Stimulated activated naive B cell treated with anti-CD40 and anti-IgM and Interleukin-4, amounts not matched to agents 10 μg/mL and 1 μg/mL and 100 μg/mL, for 72 hours (primary cell): ENCODE results near the gene ZNF236.
"Not testable (repeated sequence)": the region's sequence is repeated elsewhere in the genome, so short reads cannot be mapped to it uniquely, and the experiment has no call there.

Experiments
- ATAC-seq, 2 donors: fragments of 150-1000 bp; cut with Tn5 transposase; replicated peaks; 2 replicates each; pipeline ENCODE4 v1.10.0; 2021; ENCODE audit warnings: moderate library complexity in 1 of 2
- DNase-seq: peaks from one replicate; pipeline ENCODE4 v3.0.0; 2021
- H3K27ac Mint-ChIP-seq: one replicate; pipeline ENCODE4 v1.8.0; 2022; ENCODE audit warnings: mild to moderate bottlenecking, mixed read lengths
- H3K27me3 Mint-ChIP-seq, 2 donors: one replicate each; pipeline ENCODE4 v1.8.0; 2022; ENCODE audit warnings: mixed read lengths in 2 of 2
- H3K36me3 Mint-ChIP-seq, 2 donors: one replicate each; pipeline ENCODE4 v1.8.0; 2022; ENCODE audit warnings: mixed read lengths in 2 of 2, mild to moderate bottlenecking in 1 of 2
- H3K4me1 Mint-ChIP-seq, 2 donors: one replicate each; pipeline ENCODE4 v1.8.0; 2022; ENCODE audit warnings: mixed read lengths in 2 of 2, mild to moderate bottlenecking in 1 of 2
- H3K4me3 Mint-ChIP-seq, 2 donors: one replicate each; pipeline ENCODE4 v1.8.0; 2022; ENCODE audit warnings: mild to moderate bottlenecking in 2 of 2, mixed read lengths in 2 of 2, moderate library complexity in 1 of 2
- H3K9me3 Mint-ChIP-seq, 2 donors: one replicate each; pipeline ENCODE4 v1.8.0; 2022; ENCODE audit warnings: mixed read lengths in 2 of 2, mild to moderate bottlenecking in 1 of 2

ZNF236 gene

DNA sequence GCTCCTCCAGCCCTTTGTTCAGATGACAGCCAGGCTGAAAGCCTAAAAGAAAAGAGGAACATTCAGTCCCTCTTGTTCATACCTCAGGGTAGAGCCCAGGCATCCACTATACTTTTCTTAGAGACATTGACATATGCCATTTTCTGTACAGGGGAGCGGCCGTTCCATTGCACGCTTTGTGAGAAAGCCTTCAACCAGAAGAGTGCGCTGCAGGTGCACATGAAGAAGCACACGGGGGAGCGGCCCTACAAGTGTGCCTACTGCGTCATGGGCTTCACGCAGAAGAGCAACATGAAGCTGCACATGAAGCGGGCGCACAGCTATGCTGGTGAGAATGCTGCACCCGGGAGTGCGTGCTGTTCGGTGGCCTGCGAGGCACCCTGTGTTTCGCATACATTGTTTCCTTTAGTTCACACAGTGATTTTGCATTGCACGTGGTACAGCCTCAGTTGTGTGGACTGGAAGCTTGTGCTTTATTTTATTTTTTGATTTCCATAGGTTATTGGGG lies 138.2 kb downstream of the ZNF236 start:
- Mint-ChIP-seq H3K27ac (peak overlapping the region; percentile 27), H3K4me1 (peaks cover 12 to 24% of the 10 kb centered on the region in 2 donors), H3K27me3 (no peaks in the 10 kb centered on the region), H3K4me3 (no peak overlapping the region), H3K9me3 (peaks cover 0 to 1% of the 10 kb centered on the region in 2 donors), H3K36me3 (peaks cover 62 to 67% of the 10 kb centered on the region in 2 donors)
- ATAC-seq (no peak), DNase-seq (no peak)

DNA sequence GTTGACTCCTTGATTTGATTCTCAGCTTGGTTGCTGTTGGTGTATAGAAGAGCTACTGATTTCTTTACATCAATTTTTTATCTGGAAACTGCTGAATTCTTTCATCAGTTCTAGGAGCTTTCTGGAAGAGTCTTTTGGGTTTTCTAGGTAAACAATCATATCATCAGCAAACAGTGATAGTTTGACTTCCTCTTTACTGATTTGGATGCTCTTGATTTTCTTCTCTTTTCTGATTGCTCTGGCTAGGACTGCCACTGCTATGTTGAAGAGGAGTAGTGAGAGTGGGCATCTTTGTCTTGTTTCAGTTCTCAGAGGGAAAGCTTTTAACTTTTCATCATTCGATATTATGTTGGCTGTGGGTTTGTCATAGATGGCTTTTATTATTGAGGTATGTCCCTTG lies 140.5 kb downstream of the ZNF236 start:
- no peaks in the 10 kb centered on the region for H3K27me3 Mint-ChIP-seq
- H3K4me3 Mint-ChIP-seq: peak overlapping the region; percentile 41 to 49
- H3K27ac Mint-ChIP-seq: peak overlapping the region; percentile 20
- peaks cover 45 to 51% of the 10 kb centered on the region in 2 donors for H3K36me3 Mint-ChIP-seq
- H3K9me3 Mint-ChIP-seq: peaks cover 0 to 3% of the 10 kb centered on the region in 2 donors
- ATAC-seq (no peak), DNase-seq (no peak)
- peaks cover 12 to 24% of the 10 kb centered on the region in 2 donors for H3K4me1 Mint-ChIP-seq

DNA sequence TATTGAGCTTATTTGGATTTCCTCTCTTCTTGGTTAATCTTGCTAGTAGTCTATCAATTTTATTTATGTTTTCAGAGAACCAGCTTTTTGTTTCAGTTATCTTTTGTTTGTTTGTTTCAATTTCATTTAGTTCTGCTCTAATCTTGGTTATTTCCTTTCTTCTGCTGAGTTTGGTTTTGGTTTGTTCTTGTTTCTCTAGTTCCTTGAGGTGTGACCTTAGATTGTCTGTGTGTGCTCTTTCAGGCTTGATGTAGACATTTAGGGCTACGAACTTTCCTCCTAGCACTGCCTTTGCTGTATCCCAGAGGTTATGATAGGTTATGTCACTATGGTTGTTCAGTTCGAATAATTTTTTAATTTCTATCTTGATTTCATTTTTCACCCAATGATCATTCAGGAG lies 141.6 kb downstream of the ZNF236 start:
- Mint-ChIP-seq H3K9me3 (peaks cover 0 to 3% of the 10 kb centered on the region in 2 donors), H3K27ac (peak overlapping the region; percentile 20), H3K4me3 (peak overlapping the region; percentile 36 to 49), H3K36me3 (peaks cover 47 to 52% of the 10 kb centered on the region in 2 donors), H3K4me1 (peaks cover 12 to 24% of the 10 kb centered on the region in 2 donors), H3K27me3 (no peaks in the 10 kb centered on the region)
- ATAC-seq (peak in 1 of 2 donors; percentile 52), DNase-seq (no peak)

DNA sequence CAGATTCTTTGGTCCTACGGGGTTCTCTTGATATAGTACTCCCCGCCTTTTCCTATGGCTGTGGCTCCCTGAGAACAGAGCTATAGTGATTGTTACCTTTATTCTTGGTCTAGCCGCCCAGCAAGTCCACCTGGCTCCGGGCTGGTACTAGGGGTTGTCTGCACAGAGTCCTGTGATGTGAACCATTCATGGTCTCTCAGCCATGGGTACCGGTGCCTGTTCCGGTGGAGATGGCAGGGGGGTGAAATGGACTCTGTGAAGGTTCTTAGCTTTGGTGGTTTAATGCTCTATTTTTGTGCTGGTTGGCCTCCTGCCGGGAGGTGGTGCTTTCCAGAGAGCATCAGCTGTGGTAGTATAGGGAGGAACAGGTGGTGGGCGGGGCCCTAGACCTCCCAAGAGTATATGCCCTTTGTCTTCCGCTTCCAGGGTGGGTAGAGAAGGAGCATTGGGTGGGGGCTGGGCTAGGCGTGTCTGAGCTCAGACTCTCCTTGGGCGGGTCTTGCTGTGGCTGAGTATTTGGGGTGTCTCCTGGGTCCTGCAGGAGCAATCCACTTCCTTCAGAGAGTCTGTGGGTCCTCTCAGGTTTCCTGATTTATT lies 143.3 kb downstream of the ZNF236 start:
- H3K9me3 Mint-ChIP-seq, H3K4me3 Mint-ChIP-seq, H3K27ac Mint-ChIP-seq, H3K27me3 Mint-ChIP-seq: not testable (repeated sequence)
- peak; percentile 79 for DNase-seq
- H3K4me1 Mint-ChIP-seq: peaks cover 7 to 24% of the 10 kb centered on the region in 2 donors
- peaks cover 32 to 38% of the 10 kb centered on the region in 2 donors for H3K36me3 Mint-ChIP-seq
- ATAC-seq: peak; percentile 81 to 84

DNA sequence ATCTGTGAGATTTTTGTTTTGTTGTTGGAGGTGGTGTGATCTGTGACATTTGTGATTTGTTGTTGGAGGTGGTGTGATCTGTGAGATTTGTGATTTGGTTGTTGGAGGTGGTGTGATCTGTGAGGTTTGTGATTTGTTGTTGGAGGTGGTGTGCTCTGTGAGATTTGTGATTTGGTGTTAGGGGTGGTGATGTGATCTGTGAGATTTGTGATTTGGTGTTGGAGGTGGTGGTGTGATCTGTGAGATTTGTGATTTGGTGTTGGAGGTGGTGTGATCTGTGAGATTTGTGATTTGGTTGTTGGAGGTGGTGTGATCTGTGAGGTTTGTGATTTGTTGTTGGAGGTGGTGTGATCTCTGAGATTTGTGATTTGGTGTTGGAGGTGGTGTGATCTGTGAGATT lies 144.9 kb downstream of the ZNF236 start:
- not testable (repeated sequence) for DNase-seq, ATAC-seq, H3K4me3 Mint-ChIP-seq, H3K9me3 Mint-ChIP-seq, H3K27ac Mint-ChIP-seq, H3K27me3 Mint-ChIP-seq
- Mint-ChIP-seq H3K4me1 (peaks cover 12 to 24% of the 10 kb centered on the region in 2 donors), H3K36me3 (peaks cover 19 to 31% of the 10 kb centered on the region in 2 donors)

DNA sequence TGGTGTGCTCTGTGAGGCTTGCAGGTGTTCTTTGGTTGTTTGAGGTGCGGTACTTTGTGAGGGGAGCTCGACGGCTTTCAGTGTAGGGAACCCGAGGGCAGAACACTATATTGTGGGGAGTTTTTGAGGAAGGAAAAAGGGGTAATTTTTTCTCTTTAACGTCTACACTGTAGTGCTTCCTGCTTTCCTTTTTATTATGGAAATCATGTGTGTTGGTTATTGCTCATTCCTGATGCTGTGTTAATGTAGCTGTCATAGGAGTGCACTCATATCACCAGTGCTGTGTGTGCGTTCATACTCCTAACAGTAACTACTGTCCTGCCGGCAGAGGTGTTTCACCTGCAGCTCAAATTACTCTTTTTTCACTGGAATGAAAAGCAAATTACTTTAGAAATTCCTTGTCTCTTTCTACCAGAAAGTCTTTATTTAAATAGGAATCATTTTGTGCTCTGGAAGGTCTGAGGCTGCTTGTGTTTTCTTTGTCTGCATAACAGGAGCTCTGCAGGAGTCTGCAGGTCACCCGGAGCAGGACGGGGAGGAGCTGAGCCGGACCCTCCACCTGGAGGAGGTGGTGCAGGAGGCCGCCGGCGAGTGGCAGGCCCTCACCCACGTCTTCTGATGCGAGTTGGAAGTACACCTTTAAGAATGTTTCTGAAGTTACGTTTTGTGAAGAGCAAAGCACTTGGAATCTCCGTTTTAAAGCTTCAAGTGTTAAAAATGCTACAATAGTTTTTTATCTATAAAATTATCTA lies 145.5 kb downstream of the ZNF236 start:
- peaks cover 14 to 26% of the 10 kb centered on the region in 2 donors for H3K36me3 Mint-ChIP-seq
- peaks cover 14 to 21% of the 10 kb centered on the region in 2 donors for H3K4me1 Mint-ChIP-seq
- no peak overlapping the region for H3K4me3 Mint-ChIP-seq
- H3K9me3 Mint-ChIP-seq: peaks cover 0 to 3% of the 10 kb centered on the region in 2 donors
- H3K27ac Mint-ChIP-seq: no peak overlapping the region
- no peaks in the 10 kb centered on the region for H3K27me3 Mint-ChIP-seq
- DNase-seq (no peak), ATAC-seq (peak in 1 of 2 donors; percentile 16)

DNA sequence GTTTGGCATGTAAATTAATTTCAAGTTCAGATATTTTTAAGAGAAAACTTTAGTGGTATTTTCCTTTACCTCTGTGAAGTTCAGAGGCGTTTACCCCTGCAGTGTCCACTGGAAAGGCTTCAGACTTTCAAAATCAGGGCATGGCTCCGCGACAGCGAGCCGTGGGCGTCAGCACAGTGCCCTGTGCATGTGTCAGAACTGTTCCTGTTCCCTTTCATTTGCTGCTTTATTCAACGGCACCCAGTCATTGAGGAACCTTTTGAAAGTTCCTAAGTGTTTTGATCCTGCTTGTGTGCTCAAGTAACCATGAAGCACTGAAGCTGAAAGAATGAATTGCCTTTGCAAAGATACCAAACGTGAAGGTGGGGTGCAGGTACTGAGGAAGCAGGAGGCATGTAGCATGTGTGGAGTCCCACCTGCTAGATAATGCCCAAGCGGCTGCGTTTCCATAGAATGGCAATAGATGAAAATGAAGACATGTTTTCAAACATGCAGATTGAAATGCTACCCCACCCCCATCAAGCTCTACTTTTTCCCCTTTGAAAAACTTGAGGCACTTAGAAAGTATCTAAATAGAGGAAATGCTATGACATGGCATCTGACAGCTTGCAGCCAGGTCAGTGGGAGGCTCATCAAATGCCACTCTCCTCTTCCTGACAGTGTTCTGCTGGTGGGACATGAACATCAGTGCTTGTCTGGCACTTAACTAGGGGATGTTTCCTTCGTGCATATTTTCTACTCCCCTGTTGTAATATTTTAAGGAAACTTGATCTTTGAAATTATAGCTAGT lies 148.6 kb downstream of the ZNF236 start:
- H3K9me3 Mint-ChIP-seq: no peaks in the 10 kb centered on the region
- no peak overlapping the region for H3K4me3 Mint-ChIP-seq
- peaks cover 12 to 23% of the 10 kb centered on the region in 2 donors for H3K4me1 Mint-ChIP-seq
- ATAC-seq: peak; percentile 76 to 77
- H3K36me3 Mint-ChIP-seq: peaks cover 20 to 37% of the 10 kb centered on the region in 2 donors
- H3K27me3 Mint-ChIP-seq: no peaks in the 10 kb centered on the region
- H3K27ac Mint-ChIP-seq: peak overlapping the region; percentile 65
- DNase-seq: no peak

DNA sequence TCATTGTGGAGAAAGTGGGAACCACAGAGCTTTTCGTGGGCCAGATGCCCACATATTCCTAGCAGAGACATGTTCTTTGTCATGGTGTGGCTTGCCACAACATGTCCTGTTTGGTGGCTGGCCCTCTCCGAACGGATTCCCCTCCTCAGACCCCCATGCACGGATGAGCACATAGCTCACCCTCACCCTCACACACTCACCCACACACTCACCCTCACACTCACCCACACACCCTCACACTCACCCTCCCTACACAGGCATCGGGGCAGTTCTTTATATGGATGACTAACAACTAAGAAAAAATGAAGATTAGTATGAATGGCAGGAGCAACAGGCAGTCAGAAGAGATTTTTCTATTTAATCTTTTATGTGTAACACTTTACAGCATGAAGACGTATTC lies 149.9 kb downstream of the ZNF236 start:
- Mint-ChIP-seq H3K9me3 (no peaks in the 10 kb centered on the region), H3K27ac (no peak overlapping the region), H3K36me3 (peaks cover 22 to 42% of the 10 kb centered on the region in 2 donors), H3K27me3 (no peaks in the 10 kb centered on the region), H3K4me3 (no peak overlapping the region), H3K4me1 (peaks cover 16 to 33% of the 10 kb centered on the region in 2 donors)
- DNase-seq: no peak
- no peak for ATAC-seq

DNA sequence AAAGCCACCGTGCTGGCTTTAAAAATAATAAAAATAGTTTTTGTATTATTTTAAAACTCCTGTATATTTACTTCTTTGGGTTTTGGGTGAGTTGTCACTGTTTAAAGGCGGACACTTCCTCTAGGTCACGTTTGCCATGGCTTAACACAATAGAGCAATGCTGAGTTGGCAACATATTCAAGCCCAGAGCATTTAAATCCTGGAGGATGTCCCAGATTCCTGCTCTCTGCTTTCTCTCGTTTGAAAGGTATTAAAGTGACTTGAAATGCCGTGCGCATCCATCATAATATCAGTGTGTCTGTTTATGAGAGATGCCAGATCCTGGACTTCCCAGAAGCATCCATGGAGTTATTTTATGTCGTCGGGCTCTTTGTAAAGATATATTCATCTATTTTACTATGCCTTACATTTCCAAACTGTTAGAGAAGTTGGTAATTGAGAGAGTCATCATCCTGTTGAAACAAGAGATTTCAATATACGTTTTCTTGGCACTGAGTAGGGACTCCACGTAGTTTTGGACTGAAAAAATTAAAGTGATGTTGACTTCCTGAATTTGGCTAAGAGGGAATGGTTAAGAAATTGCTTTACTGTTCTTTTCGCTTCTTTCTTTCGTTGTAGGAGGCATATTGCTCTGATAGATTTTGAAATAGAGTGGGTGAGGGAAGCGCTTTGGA lies 150.6 kb downstream of the ZNF236 start:
- H3K4me1 Mint-ChIP-seq: peaks cover 21 to 40% of the 10 kb centered on the region in 2 donors
- H3K36me3 Mint-ChIP-seq: peaks cover 22 to 43% of the 10 kb centered on the region in 2 donors
- no peak overlapping the region for H3K27ac Mint-ChIP-seq
- no peak overlapping the region for H3K4me3 Mint-ChIP-seq
- DNase-seq (no peak), ATAC-seq (no peak)
- H3K9me3 Mint-ChIP-seq: no peaks in the 10 kb centered on the region
- H3K27me3 Mint-ChIP-seq: no peaks in the 10 kb centered on the region

DNA sequence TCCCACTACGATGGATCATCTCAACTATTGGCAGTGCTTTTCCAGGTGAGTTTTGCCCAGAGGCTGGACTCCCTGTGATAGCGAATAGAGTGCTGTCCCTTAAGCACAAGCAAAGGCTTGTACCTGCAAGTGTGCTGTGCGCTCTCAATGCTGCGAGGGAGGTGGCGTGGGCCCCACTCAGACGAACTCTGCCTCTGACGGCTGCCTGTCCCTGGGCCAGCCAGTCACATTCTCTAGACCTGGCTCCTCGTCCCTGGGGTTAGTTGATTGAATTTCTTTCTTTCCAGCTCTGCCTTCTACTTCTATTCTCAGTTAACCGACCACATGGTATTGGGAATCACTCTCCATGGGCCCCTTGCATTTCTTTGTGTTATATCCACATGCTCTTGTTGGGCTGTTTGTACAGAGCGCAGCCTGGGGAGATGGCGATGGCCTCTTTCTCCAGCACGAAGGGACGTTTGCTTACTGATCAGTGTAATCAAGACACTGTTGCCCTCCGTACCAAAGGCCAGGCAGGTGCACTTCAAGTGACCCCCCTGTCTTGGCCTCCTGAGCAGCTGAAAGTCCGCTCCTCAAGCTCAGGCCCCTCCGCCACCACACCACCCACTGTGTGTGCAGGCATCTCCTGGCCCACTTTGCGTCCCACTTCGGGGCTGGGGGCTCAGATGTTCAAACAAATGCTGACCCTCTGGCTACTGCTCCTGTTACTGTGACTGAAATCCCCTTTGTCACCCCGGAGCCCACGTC lies 151.3 kb downstream of the ZNF236 start:
- H3K4me3 Mint-ChIP-seq: no peak overlapping the region
- no peak for DNase-seq

DNA sequence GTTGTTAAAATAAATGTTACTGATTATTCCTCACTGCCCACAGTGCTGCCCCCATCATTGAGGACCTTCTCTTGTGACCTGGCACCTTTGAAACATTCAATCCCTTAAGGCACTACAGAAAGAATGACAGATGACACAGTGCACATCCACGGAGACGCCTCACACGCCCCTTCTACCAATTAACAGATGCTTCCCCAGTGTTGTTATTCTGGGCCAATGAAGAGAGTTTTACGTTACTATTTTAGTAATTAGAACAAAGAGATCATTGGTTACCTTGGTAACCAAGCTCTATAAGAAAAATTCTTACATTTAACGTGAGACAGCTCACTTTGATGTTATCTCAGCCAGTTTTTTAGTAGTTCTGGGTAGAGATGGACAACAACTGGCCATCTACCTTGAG lies 152.0 kb downstream of the ZNF236 start:
- peak overlapping the region; percentile 43 for H3K27ac Mint-ChIP-seq
- no peak for ATAC-seq

More for the DNA sequence above, 151.3 kb downstream of the ZNF236 start:
- Mint-ChIP-seq H3K4me1 (peaks cover 26 to 47% of the 10 kb centered on the region in 2 donors), H3K27me3 (no peaks in the 10 kb centered on the region), H3K36me3 (peaks cover 25 to 48% of the 10 kb centered on the region in 2 donors), H3K9me3 (no peaks in the 10 kb centered on the region), H3K27ac (peak overlapping the region; percentile 43)
- no peak for ATAC-seq

DNA sequence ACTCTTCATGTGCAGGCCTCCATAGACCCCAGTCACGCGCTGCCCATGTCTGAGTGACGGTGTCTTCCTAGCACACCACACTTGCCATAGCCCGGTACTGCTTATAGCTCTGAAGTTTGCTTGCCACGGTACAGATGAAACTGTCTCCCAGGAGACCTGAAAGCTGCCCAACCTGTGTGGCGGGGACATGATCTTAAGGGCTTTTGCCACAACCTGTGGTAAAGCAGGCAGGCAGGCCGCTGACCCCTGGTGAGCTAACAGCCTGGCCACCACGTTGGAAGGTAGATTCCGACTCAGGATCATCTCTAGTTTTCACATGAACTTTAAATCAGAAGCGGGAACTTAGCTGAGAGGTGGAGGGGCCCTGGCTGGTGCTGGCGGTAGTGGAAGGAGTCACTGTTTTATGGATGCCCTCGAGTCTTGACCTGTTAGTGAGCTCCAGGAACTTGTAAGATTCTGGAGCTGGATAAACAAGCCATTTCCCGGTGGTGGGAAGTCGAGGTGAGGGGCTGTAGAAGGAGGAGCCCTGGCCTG lies 153.3 kb downstream of the ZNF236 start:
- H3K27ac Mint-ChIP-seq: peak overlapping the region; percentile 25
- H3K4me3 Mint-ChIP-seq: no peak overlapping the region
- H3K27me3 Mint-ChIP-seq: no peaks in the 10 kb centered on the region
- DNase-seq: no peak
- no peak for ATAC-seq
- H3K4me1 Mint-ChIP-seq: peaks cover 41 to 67% of the 10 kb centered on the region in 2 donors
- peaks cover 0 to 6% of the 10 kb centered on the region in 2 donors for H3K9me3 Mint-ChIP-seq
- H3K36me3 Mint-ChIP-seq: peaks cover 33 to 57% of the 10 kb centered on the region in 2 donors

More for the DNA sequence above, 152.0 kb downstream of the ZNF236 start:
- DNase-seq: no peak
- no peak overlapping the region for H3K4me3 Mint-ChIP-seq
- peaks cover 33 to 54% of the 10 kb centered on the region in 2 donors for H3K4me1 Mint-ChIP-seq
- H3K9me3 Mint-ChIP-seq: peaks cover 0 to 6% of the 10 kb centered on the region in 2 donors
- H3K27me3 Mint-ChIP-seq: no peaks in the 10 kb centered on the region
- peaks cover 29 to 51% of the 10 kb centered on the region in 2 donors for H3K36me3 Mint-ChIP-seq

DNA sequence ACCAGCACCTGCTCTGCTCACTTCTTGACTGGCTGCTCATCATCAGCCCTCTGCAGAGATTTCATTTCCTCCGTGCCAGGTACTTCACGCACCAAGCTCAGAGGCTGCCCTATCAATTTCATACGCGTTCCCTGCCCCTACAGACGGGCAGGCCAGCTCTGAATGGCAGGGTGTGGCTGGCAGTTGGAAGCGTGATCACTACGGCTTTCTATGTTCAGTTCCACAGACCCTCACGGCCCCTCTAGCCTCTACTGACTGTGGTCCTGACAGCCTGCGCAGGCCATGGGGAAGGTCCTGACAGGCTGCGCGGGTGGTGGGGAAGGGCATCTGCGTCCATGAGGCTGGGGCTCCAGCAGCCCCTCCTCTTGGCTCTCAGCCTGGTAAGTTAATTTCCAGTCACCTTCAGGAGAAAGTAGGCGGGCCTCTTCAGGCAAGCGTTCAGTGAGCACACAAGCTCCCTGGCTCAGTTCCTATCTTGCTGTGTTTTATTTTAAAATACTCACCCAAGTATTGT lies 154.8 kb downstream of the ZNF236 start:
- Mint-ChIP-seq H3K4me3 (no peak overlapping the region), H3K27ac (peak overlapping the region; percentile 72)

More for the DNA sequence above, 154.8 kb downstream of the ZNF236 start:
- Mint-ChIP-seq H3K9me3 (peaks cover 0 to 6% of the 10 kb centered on the region in 2 donors), H3K27me3 (no peaks in the 10 kb centered on the region), H3K36me3 (peaks cover 33 to 51% of the 10 kb centered on the region in 2 donors), H3K4me1 (peaks cover 44 to 71% of the 10 kb centered on the region in 2 donors)
- ATAC-seq (no peak), DNase-seq (no peak)
